NCI-H1105 treated with DMSO at 0.1 percent for 48 hours (cell line): ENCODE results near the gene PNMA8A.
A peak's percentile ranks its signal among the peaks of the same experiment; 100 is the strongest.

ENCODE experiments used
- DNase-seq: peaks from one replicate; lab custom pipeline; 2025; lab: John Stamatoyannopoulos, UW

PNMA8A gene

GRCh38 chr19:46428239-46429135, 42.9 kb downstream of the PNMA8A start, which contains the start of gene PNMA8C:
PNMA8C (minus strand) TSS chr19:46428936; CDS start chr19:46428359, 577 bp downstream.
- DNase-seq: peak; percentile 89

GRCh38 chr19:46427518-46428045, 43.8 kb downstream of the PNMA8A start:
- no peak for DNase-seq

DNA sequence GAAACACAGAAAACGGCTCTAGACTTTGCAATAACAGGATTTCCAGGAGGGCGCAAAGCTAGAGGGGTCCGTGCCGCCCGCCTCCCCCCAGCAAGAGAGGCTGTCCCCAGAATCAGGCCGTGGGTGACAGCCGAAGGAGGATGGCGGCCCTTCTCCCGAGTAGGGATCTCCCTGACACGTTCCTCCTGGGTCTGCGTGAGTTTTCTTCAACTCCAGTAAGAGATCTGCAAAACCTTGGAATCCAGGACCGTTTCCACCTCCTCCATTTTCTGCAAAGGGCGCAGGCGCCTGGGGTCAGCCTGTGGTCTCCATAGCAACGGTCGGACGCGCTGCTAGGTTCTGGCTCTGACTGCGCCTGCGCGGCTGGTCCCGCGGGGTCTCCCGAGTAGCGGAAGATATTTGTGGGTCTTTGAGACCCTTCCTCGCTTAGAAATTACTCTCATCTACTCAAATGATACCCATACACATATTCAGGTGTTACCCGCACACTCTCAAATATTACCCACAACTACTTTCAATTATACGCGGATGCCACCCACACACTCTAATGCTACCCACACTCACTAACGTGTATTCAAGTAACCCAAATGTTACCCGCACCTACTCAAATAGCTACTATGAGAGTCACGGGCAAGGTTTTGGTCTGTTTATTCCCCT, 44.7 kb downstream of the PNMA8A start:
- peak; percentile 68 for DNase-seq

DNA sequence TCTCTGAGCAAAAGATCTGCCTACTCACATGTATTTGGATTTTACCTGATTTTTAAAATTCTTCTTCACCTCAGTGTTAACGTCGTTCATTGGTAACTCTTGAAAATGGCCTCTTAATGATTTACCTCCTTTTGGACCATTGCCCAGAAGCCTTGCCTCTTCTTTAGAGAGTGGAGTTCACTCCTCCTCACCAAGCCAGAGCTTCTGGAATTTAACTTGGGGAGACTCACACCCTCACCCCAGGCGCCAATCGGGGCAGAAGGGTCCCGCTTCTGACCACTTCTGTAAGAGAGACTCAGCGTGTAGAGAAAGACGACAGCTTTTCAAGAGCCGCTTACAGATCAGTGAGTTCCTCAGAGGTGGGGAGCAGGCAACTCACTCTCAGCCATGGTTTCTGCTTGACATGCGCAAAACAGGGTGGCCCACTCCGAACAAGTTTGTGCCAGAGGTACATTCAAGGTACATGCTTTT, 45.3 kb downstream of the PNMA8A start:
- DNase-seq: peak; percentile 50

DNA sequence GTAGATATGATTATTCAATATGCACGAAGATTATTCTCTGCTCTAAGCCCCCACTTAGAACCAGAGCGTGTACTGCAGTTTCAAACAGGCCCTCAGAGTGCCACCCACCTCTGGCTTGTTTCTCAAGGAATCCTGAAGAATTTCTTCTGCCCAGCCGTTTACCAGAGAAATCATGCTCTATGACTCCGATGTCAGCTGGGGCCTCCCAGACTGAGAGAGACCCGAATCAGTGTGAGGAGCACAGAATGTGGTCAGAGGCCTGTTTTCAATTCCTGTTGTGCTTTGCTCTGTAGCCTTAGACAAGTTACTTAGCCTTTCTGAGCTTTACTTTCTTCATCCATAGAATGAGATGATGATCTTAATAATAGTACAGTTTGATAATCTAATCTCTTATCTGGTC, 48.2 kb downstream of the PNMA8A start:
- no peak for DNase-seq

DNA sequence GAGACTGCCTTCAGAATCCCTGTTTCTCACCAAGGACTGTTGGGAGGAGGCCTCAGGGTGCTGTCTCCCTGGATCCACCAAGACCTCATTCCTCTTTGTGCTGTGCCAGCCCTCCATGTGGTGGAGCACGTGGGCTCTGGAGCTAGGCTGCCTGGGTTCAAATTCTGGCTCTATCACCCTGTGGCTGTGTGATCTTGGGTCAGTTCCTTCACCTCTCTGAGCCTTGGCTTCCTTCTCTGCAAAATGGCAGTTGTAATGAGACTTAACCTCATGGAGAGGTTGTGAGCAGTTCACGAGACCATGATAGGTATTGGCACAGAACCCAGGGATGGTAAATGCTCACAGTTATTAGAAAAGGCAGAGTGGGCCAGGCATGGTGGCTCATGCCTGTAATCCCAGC, 49.0 kb downstream of the PNMA8A start:
- DNase-seq: no peak

DNA sequence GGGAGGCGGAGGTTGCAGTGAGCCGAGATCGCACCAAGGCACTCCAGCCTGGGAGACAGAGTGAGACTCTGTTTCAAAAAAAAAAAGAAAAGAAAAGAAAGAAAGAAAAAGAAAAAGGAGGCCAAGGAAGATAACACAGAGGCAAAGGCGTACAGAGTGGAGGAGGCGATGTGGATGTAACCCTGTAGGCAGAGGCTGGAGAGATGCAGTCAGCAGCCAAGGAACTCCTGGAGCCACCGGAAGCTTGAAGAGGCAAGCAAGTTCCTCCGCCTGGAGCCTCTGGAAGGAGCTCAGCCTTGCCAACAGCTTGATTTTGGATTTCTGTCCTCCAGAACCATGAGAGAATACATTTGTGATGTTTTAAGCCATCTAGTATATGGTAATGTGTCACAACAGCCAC, 51.3 kb downstream of the PNMA8A start:
- DNase-seq: no peak
